AG04450 (cell line): ENCODE measurements around the gene PRODH. TPM values are rescaled to one million over a fixed set of nuclear protein-coding genes. Genes with fewer than 3 reads are reported as not detected.

ENCODE experiments used
- CTCF ChIA-PET: fragments of 300-600, 350-600 bp; formaldehyde crosslinking; extraction: SDS; loops from one replicate; lab custom pipeline; 2022; ENCODE audit warnings: antibody characterized with exemption, inconsistent platforms; lab: Charles Lee
- POLR2A ChIA-PET: fragments of 350-600 bp; formaldehyde crosslinking; extraction: SDS; loops from one replicate; lab custom pipeline; 2021; ENCODE audit warnings: antibody characterized with exemption, inconsistent platforms; lab: Yijun Ruan, JAX
- DNase-seq: peaks from one replicate; pipeline ENCODE4 v3.0.0-alpha.2; 2011; ENCODE audit warnings: low read depth, low spot score
- H3K27ac ChIP-seq: one replicate; pipeline ENCODE4 v1.5.1; 2012; ENCODE audit warnings: low read depth, low read length, control low read depth
- H3K27me3 ChIP-seq: one replicate; pipeline ENCODE4 v1.6.0; 2012; ENCODE audit warnings: low read length; ENCODE audit not compliant: control insufficient read depth, insufficient read depth
- H3K4me3 ChIP-seq: 2 replicates; pipeline ENCODE4 v1.5.1; 2011; ENCODE audit warnings: mild to moderate bottlenecking, low read depth, low read length, control low read depth
- H3K9me3 ChIP-seq: 2 replicates; pipeline ENCODE4 v1.5.1; 2012; ENCODE audit warnings: low read length; ENCODE audit not compliant: control insufficient read depth, insufficient read depth
- CTCF ChIP-seq: IDR thresholded peaks from 2 replicates; pipeline ENCODE4 v1.5.1; 2011; ENCODE audit warnings: low read depth, low read length, control low read depth, inconsistent platforms
- polyA plus RNA-seq: library from polyadenylated mRNA; depleted of rRNA; stranded (reverse); fragments of >200 nt; gene quantifications from 2 replicates; pipeline ENCODE4 v1.2.3, GENCODE V29; 2011

The PRODH gene
- polyA plus RNA-seq, 1 experiment = not detected

GRCh38 chr22:18980829-18981228 lies 44.7 kb upstream of the PRODH start:
- peaks cover under 1% of the 10 kb centered on the region for H3K27me3 ChIP-seq
- TF ChIP-seq CTCF = no peak
- H3K4me3 ChIP-seq = no peak overlapping the region
- DNase-seq = no peak
- CTCF ChIA-PET = interaction anchor here (0.6 to 0.7 kb wide), 3 partner anchors 68 to 836 kb away, joined by 3 to 4 read pairs (median 3); no protein-coding TSS in a partner anchor
- POLR2A ChIA-PET = no interaction called here
- H3K9me3 ChIP-seq = peaks cover 8% of the 10 kb centered on the region
- H3K27ac ChIP-seq = no peak overlapping the region

- DNase-seq = no peak
- ChIA-PET POLR2A (no interaction called here), CTCF (no interaction called here)
- Histone ChIP-seq H3K4me3 (no peak overlapping the region), H3K9me3 (peaks cover 8% of the 10 kb centered on the region), H3K27ac (no peak overlapping the region), H3K27me3 (peaks cover 3% of the 10 kb centered on the region)
- TF ChIP-seq CTCF = no peak
Observed at GRCh38 chr22:18979957-18980356, 43.9 kb upstream of the PRODH start.

- ChIA-PET POLR2A (no interaction called here), CTCF (no interaction called here)
- peaks cover 5% of the 10 kb centered on the region for H3K27me3 ChIP-seq
- H3K9me3 ChIP-seq = peaks cover 8% of the 10 kb centered on the region
- no peak for DNase-seq
- no peak overlapping the region for H3K4me3 ChIP-seq
- no peak for TF ChIP-seq CTCF
- no peak overlapping the region for H3K27ac ChIP-seq
Observed at GRCh38 chr22:18978506-18978905, 42.4 kb upstream of the PRODH start.

DNA sequence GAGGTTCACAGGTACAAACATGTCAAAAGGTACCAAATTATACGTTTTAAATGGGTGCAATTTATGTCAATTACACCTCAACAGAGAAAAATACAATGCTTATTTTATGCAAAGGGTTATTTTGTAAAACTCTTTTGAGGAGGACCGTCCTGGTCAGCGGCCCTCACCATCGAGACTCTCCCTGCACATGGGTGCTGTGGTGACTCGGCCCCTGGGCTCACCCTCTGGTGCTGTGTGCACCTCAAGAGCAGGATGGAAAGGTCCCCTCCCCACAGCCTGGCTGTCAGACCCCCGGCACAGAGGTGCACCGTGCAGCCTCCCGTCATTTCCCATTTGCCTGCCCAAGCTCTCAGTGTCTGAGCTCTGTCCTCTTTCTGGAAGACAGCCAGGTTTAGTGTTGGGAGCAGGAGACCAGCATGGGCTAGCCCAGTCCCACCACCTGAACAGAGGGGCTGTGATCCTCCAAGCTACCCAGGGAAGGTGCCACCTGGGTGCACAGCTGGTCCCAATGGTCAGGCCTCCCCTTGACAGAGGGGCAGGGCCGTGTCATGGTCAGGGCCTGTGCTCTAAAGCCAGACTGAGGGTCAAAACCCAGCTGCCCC lies 41.8 kb upstream of the PRODH start:
- ChIA-PET CTCF (no interaction called here), POLR2A (no interaction called here)
- Histone ChIP-seq H3K4me3 (no peak overlapping the region), H3K9me3 (peaks cover 5% of the 10 kb centered on the region), H3K27ac (no peak overlapping the region), H3K27me3 (peaks cover 5% of the 10 kb centered on the region)
- TF ChIP-seq CTCF = no peak
- DNase-seq = no peak

DNA sequence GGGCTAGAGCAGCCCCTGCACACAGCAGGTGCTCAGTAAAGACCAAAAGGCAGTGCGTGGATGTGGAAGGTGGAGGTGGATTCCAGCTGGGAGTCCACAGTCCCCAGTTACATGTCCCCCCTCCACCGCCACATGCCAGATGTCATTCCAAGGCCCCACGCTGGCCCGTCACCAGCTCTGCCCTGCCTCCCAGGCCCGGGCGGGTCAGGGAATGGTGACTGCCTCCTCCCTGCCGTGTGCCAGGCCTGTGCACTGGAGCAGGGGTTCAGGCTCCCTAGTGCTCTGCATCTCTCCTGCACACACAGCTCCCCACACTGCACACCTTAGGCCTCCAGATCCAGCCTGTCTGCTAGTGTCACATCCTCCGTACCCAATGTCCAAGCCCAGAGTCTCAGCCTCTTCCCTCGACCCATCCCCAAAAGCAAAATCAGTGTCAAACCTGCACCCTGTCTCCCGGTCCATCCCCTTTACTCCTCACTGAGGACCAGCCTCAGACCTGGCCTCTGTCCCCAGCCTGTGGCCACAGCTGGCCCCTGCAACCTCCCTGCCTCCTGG lies 40.2 kb upstream of the PRODH start:
- CTCF ChIA-PET = no interaction called here
- POLR2A ChIA-PET = no interaction called here
- DNase-seq = no peak
- TF ChIP-seq CTCF = no peak
- peaks cover 5% of the 10 kb centered on the region for H3K9me3 ChIP-seq
- peaks cover 8% of the 10 kb centered on the region for H3K27me3 ChIP-seq
- H3K27ac ChIP-seq = no peak overlapping the region
- H3K4me3 ChIP-seq = no peak overlapping the region
